GM10248 (cell line): Measurements from ENCODE around the gene BCORL1.

Experiments used
- CTCF ChIA-PET: fragments of 300-600 bp; sonication (Branson Sonifier 250); formaldehyde crosslinking; extraction: SDS; loops from one replicate; lab custom pipeline; 2021; ENCODE audit warnings: antibody characterized with exemption; lab: Yijun Ruan, JAX
- POLR2A ChIA-PET: fragments of 350-650 bp; sonication (Branson Sonifier 250); formaldehyde crosslinking; extraction: SDS; loops from one replicate; lab custom pipeline; 2020; ENCODE audit warnings: antibody characterized with exemption; lab: Yijun Ruan, JAX
- DNase-seq: peaks from one replicate; pipeline ENCODE4 v3.0.0; 2012; ENCODE audit errors: extremely low spot score
- CTCF ChIP-seq: IDR thresholded peaks from 2 replicates; pipeline ENCODE4 v1.5.1; 2012; ENCODE audit warnings: mild to moderate bottlenecking, low read depth; ENCODE audit errors: extremely low read depth, missing control alignments, control extremely low read depth

Gene BCORL1

DNA sequence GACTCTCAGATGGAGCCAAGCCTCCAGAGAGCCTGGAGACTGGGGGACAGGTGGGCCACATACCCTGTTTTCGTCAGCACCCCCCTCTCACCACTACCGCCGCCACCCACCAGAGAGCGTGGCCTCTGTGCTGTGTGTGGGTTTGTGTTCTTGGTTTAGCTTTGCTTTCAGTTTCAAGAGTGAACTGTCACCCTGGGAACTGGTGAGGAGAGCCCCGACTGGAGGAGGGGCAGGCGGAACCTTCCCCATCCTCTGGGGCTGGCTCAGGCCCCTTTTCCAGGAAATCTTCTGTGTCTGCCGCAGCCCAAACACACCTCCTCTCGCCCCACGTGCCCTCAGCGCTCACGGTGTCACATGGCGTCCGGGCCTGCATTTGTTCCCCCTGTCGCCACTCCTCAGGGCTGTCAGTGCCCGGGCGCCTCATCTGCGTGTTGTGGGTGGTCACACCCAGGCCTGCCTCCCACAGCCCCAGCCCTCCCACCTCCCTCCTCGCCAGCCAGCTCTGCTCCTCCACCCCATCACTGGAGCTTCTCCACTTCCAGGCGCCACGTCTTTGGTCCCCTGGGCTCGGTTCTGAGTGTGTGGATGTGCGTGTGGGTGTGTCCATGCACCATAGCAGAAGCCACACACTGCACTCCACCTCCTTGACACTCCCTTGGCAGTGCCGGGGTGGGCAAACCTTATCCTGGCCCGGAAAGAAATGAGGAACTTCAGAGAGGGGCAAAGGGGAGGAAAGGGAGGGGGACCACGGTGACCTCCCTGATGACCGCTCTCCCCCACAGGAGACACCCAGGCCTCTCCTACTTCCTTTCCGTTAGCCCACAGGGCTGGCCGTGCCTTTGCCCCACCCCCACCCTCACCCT lies 100.0 kb downstream of the BCORL1 start:
- ChIA-PET CTCF (interaction anchor here (0.9 to 7.9 kb wide), 4 partner anchors 22 to 108 kb away, joined by 3 to 92 read pairs (median 30); no protein-coding TSS in a partner anchor), POLR2A (interaction anchor here (0.5 to 0.8 kb wide), 2 partner anchors 21 to 119 kb away, joined by 5 to 6 read pairs; no protein-coding TSS in a partner anchor)
- peak; percentile 74 for DNase-seq
- peak; percentile 34 for TF ChIP-seq CTCF

- ChIA-PET CTCF (interaction anchor here (0.9 to 7.9 kb wide), 3 partner anchors 22 to 87 kb away, joined by 3 to 92 read pairs (median 3); no protein-coding TSS in a partner anchor), POLR2A (interaction anchor here (0.8 kb wide), 1 partner anchor 22 kb away, joined by 5 read pairs; no protein-coding TSS in a partner anchor)
- no peak for DNase-seq
- TF ChIP-seq CTCF, result no peak
Measured at GRCh38 chrX:130083107-130083490, 100.7 kb downstream of the BCORL1 start.

GRCh38 chrX:130083656-130084382 lies 101.4 kb downstream of the BCORL1 start:
- TF ChIP-seq CTCF, result no peak
- POLR2A ChIA-PET, result no interaction called here
- DNase-seq, result peak; percentile 51
- CTCF ChIA-PET, result interaction anchor here (1.0 to 1.4 kb wide), 4 partner anchors 23 to 108 kb away, joined by 3 to 5 read pairs (median 4); no protein-coding TSS in a partner anchor

GRCh38 chrX:130084631-130085237 lies 102.3 kb downstream of the BCORL1 start:
- DNase-seq, result peak; percentile 73
- ChIA-PET CTCF (interaction anchor here (1.0 to 1.5 kb wide), 6 partner anchors 19 to 107 kb away, joined by 3 to 5 read pairs (median 3); no protein-coding TSS in a partner anchor), POLR2A (interaction anchor here (1.3 kb wide), 1 partner anchor 25 kb away, joined by 4 read pairs; no protein-coding TSS in a partner anchor)
- no peak for TF ChIP-seq CTCF

DNA sequence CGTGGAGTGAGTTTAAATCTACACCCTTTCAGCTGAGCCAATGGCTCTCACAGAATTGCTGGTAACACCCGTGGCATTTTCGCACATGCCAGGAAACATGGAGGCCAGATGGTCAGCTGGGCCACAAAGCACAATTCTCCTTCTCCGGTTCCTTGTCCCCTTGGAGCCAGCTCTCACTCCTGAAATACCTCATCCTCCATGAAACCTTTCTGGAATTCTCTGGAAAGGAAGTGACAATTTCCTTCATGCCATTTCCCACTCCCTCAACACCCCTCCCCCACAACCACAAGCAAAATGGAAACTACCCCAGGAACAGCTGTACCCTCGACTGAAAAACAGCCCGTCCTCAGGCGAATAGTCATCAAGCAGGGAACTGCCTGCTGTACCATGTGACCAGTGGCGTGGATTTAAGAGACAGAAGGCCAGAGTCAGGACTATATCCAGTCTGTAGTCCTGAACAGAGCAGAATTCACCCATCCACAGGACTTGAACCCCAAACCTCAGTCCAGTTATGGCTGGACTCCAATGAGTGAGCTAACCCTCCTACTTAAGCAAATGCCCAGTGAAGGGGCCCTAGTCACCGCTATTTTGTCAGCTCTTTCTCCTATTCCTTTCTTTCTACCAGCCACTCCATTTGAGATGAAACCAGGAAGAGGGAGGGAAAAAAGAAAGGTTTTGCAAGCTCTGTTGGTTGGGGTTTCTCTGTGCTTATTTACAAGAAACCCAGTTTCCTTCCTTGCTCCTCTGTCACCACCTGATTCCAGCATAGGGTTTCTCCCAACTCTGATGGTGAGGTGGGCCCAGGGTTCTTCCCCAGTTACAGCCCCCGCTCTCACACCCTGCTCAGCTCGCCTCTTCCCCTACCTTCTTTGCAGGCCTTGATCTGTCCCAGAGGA lies 103.4 kb downstream of the BCORL1 start:
- no peak for DNase-seq
- no peak for TF ChIP-seq CTCF
- ChIA-PET CTCF (interaction anchor here (1.2 to 2.2 kb wide), 7 partner anchors 18 to 91 kb away, joined by 3 to 9 read pairs (median 3); partner anchors contain the start of gene ELF4), POLR2A (interaction anchor here (1.3 kb wide), 1 partner anchor 23 kb away, joined by 4 read pairs; no protein-coding TSS in a partner anchor)
